GM20000 (cell line): ENCODE measurements around the gene TMED10.

Source experiments
- DNase-seq: peaks from one replicate; pipeline ENCODE4 v3.0.0; 2012; ENCODE audit warnings: low spot score
- TF ChIP-seq, protein P1 (sequence below): IDR thresholded peaks from 2 replicates; pipeline ENCODE4 v1.5.1; 2012; ENCODE audit warnings: mild to moderate bottlenecking, control low read depth; ENCODE audit errors: extremely low read depth, missing control alignments

The TMED10 gene

DNA sequence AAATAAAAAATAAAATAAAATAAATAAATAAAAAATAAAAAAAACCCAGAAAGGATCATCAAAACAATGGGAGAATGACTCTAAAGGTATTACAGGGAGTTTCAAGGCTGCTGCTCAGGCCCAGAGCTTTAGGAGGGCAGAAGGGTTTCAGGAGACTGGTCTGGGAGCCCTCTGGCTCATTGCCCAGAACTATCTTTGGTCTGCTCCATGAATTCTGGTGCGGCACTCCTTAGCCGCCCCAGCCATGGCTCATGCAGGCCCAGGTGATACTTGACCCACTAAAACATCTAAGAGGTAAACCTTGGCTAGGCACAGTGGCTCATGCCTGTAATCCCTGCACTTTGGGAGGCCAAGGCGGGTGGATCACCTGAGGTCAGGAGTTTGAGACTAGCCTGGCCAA, 14.7 kb upstream of the TMED10 start:
- TF ChIP-seq, protein P1, sequence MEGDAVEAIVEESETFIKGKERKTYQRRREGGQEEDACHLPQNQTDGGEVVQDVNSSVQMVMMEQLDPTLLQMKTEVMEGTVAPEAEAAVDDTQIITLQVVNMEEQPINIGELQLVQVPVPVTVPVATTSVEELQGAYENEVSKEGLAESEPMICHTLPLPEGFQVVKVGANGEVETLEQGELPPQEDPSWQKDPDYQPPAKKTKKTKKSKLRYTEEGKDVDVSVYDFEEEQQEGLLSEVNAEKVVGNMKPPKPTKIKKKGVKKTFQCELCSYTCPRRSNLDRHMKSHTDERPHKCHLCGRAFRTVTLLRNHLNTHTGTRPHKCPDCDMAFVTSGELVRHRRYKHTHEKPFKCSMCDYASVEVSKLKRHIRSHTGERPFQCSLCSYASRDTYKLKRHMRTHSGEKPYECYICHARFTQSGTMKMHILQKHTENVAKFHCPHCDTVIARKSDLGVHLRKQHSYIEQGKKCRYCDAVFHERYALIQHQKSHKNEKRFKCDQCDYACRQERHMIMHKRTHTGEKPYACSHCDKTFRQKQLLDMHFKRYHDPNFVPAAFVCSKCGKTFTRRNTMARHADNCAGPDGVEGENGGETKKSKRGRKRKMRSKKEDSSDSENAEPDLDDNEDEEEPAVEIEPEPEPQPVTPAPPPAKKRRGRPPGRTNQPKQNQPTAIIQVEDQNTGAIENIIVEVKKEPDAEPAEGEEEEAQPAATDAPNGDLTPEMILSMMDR = no peak
- no peak for DNase-seq

DNA sequence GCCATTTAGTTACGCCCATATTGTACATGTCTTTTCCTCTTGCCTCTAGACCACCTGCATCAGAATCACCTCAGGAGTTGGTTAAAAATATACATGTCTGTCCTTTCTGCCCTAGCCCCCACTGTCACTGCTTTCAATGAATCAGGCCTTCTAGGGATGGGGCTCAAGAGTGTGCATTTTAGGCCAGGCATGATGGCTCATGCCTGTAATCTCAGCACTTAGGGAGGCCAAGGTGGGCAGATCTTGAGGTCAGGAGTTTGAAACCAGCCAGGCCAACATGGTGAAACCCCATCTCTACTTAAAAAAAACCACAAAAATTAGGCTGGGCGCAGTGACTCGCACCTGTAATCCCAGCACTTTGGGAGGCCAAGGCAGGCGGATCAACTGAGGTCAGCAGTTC, 13.6 kb upstream of the TMED10 start:
- DNase-seq = no peak
- TF ChIP-seq, protein P1 = no peak

DNA sequence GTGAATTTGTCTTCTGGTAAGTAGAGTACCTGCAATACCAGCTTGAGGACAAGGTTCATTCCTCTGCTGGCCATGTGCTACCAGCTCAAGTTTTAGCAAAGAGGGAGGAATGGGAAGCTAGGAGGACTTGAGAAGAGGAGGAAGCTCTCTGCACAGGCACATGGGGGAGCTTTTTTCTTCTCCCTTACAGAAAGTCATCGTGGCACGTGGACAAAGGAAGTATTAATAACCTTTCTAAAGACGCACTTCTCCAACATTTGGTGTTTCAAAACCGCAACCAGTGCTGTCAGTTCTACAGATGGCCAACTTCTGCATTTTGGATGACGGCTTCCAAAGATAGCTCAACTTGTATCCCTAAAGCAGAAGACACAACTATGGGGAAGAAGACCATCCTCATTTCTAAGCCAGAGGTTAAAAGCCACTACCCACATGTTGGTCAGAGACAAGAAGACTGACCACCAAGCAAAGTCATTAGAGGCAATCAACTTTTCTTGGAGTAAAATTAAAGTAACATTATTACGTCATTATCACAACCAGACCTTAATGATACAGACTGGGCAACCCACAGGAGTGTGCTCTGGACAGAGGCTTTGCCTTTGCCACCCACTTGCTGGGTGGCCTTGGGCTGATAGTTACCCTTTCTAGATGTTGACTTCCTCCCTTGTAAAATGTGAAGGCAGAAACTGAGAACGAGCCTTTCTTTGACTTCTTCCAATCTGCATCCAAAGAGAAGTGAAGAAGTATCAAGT, 12.3 kb upstream of the TMED10 start:
- DNase-seq = peak; percentile 23
- TF ChIP-seq, protein P1 = no peak

DNA sequence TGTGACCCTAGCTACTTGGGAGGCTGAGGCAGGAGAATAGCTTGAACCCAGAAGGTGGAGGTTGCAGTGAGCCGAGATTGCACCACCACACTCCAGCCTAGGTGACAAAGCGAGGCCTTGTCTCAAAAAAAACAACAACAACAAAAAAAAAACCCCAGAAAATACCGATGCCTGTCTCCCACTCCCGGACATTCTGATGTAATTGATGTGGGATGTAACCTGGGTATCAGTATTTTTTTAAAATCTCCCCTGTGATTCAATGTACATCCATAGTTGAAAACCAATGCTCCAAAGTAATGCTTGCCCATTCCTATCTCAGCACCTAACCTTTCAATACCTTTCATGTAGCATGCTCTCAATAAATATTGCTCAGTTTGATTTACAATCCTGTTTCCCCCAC, 11.7 kb upstream of the TMED10 start:
- DNase-seq = no peak
- TF ChIP-seq, protein P1 = no peak

DNA sequence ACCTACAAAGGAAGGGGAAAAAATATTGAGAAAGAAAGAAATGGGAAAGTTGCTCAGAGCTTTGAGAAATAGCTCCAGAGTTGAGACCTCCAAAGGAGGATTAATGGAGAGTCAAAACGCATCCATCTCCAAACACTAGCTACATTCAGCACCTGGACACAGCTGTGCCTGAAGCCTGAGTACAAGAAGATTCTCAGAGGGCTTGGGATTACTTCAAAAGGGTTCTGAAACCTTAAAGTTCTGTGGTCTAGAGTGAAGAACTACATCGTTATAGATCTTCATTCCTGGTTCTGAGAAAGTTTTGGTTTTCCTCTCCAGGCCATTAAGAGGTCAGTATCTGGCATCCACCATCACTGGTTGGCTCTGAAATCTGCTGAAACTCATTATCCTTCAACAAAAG, 10.5 kb upstream of the TMED10 start:
- no peak for DNase-seq
- TF ChIP-seq, protein P1 = no peak

DNA sequence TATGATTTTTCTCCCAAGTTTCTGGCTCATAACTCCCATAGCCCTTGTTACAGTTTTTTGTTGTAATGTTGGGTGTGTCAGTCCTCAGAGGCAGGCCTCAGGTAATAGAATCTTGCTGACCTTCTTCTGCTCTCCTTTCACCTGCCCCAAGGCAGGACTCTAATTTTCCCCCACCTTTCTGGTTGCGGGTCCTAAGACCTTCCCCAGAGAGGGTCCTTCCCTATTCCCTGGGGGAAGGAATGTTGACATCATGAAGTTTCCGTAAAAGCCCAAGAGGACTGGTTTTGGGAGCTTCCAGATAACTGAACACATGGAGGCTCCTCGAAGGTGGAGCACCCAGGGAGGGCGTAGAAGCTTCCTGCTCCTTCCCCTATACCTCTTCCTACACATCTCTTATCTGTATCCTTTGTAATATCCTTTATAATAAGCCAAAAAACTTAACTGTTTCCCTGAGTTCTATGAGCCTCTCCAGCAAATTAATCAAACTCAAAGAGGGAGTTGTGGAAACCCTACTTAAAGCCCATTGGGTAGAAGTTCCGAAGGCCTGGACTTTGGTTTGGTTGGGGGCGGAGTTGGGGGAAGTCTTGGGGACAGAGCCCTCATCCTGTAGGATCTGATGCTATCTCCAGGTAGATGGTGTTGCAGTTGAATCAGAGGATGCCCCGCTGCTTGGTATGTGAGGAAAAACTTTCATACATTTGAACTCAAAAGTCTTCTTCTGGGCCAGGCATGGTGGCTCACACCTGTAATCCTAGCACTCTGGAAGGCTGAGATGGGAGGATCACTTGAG, 9.0 kb upstream of the TMED10 start:
- TF ChIP-seq, protein P1 = no peak
- no peak for DNase-seq

DNA sequence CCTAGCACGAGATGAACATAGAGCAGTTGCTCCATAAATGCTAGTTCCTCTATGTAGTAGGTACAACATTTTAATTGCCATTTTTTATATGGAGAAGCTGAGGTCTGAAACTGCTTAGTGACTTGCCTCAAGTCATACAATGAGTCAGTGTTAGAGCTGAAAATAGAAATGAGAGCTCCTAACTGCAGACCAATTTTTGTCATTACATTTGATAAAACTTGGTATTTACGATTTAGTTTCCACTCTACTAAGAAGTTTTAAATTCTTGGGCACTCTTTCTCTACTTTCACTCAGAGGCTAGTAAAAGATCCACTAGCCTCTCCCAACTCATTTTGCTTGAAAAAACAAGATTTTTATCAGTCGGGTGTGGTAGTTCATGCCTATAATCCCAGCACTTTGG, 8.1 kb upstream of the TMED10 start:
- TF ChIP-seq, protein P1 = no peak
- DNase-seq = peak; percentile 34
